ENCODE data around the gene PHLPP1. TPM values are rescaled to one million over a fixed set of nuclear protein-coding genes. Genes with fewer than 3 reads are reported as not detected.

The PHLPP1 gene
- total and polyA plus RNA-seq, 2 donors (not counting 1 experiment from before 2014, with no cell fraction given), result 3.6 to 5.0 TPM

DNA sequence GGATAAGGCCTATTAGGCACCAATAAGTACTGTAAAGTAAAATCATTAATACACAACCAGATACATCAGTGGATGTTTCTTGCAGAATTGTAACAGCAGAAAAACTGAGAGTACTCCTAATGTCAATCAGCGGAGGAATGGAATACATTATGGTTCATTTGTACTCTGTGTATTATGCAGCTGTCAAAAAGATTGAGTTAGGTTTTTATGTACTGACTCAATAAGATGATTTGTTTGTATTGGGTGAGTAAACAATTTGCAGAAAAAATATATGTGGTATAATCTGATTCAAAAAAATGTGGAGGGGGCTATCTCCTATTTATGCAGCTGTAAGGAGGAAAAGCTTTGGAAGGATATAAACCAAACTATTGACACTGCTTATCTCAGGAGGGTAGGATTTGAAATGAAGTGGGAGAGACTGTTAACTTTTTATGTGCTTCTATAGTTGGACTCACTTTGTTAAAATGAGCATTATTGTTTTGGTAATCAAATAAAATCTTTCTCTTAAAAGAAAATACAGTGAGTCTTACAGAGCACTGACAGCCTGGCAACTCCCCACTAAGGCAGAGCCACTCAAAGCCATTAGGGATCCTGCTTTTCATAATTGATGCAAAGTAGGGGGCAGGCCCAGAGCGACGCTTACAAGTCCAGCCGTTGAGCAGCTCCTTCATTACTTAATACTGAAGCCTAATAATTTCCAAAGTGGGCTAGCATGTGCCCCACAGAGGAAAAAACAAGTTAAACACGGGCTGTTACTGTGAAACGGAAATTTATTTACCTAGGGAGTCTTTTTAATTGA, 168.8 kb downstream of the PHLPP1 start:
- Histone ChIP-seq H3K79me2 (ENCODE audit: control insufficient read depth, insufficient read depth, low read length) (no peaks in the 10 kb centered on the region), H3K4me2 (ENCODE audit: extremely low read depth, insufficient read depth, low read length) (no peak overlapping the region), H3K27ac (ENCODE audit: insufficient read depth, low read length) (no peak overlapping the region), H3K9me3 (ENCODE audit: control insufficient read depth, insufficient read depth, low read depth, low read length) (no peaks in the 10 kb centered on the region), H3K9ac (ENCODE audit: insufficient read depth, low read length) (no peak overlapping the region), H3K27me3 (ENCODE audit: control insufficient read depth, insufficient read depth, low read length) (no peaks in the 10 kb centered on the region), H3K4me3 (replicated peaks in 1 of 4; ENCODE audit: control extremely low read depth in 1 of 4, insufficient read depth in 1 of 4, low read depth in 3 of 4, low read length in 4 of 4) (no peak overlapping the region), H3K36me3 (ENCODE audit: control insufficient read depth, insufficient read depth, low read length) (no peaks in the 10 kb centered on the region), H4K20me1 (ENCODE audit: control insufficient read depth, extremely low read depth, insufficient read depth, low read length) (no peaks in the 10 kb centered on the region), H2AFZ (ENCODE audit: low read length) (no peak overlapping the region), H3K4me1 (ENCODE audit: control insufficient read depth, extremely low read depth, insufficient read depth, low read length) (peaks cover 2% of the 10 kb centered on the region)
- TF ChIP-seq, protein P1, sequence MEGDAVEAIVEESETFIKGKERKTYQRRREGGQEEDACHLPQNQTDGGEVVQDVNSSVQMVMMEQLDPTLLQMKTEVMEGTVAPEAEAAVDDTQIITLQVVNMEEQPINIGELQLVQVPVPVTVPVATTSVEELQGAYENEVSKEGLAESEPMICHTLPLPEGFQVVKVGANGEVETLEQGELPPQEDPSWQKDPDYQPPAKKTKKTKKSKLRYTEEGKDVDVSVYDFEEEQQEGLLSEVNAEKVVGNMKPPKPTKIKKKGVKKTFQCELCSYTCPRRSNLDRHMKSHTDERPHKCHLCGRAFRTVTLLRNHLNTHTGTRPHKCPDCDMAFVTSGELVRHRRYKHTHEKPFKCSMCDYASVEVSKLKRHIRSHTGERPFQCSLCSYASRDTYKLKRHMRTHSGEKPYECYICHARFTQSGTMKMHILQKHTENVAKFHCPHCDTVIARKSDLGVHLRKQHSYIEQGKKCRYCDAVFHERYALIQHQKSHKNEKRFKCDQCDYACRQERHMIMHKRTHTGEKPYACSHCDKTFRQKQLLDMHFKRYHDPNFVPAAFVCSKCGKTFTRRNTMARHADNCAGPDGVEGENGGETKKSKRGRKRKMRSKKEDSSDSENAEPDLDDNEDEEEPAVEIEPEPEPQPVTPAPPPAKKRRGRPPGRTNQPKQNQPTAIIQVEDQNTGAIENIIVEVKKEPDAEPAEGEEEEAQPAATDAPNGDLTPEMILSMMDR (conservative IDR thresholded peaks at IDR 0.05 in 1 of 2, IDR thresholded peaks at IDR 0.05 in 1 of 2; ENCODE audit: low read depth in 1 of 2, low read length in 2 of 2), result no peak
- no peak for TF ChIP-seq EZH2 (IDR thresholded peaks at IDR 0.05; ENCODE audit: low read length, missing control alignments)
- no peak for DNase-seq (ENCODE audit: low read depth in 2 of 2)

DNA sequence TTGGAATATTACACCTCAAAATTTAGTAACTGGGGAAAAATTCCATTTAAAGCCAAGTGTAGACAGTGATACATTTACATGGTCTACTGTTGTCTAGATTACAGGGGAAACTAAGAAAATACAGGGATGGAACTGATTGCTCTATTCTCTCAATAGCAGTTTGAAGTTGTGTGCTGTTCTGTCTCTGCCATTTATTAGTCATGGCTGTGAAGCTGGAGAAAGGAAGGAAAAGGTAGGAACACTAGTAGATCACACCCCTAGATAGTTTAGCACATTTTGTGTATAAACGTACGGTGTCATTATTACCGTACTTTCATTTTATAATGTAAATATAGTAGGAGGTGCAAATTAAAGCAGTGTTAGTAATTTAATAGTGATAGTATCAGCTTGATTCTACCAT, 170.5 kb downstream of the PHLPP1 start:
- H3K36me3 ChIP-seq (ENCODE audit: control insufficient read depth, insufficient read depth, low read length), result no peaks in the 10 kb centered on the region
- peaks cover 2% of the 10 kb centered on the region for H3K4me1 ChIP-seq (ENCODE audit: control insufficient read depth, extremely low read depth, insufficient read depth, low read length)
- DNase-seq (ENCODE audit: low read depth in 2 of 2), result no peak
- H3K9me3 ChIP-seq (ENCODE audit: control insufficient read depth, insufficient read depth, low read depth, low read length), result no peaks in the 10 kb centered on the region
- H3K79me2 ChIP-seq (ENCODE audit: control insufficient read depth, insufficient read depth, low read length), result no peaks in the 10 kb centered on the region
- no peaks in the 10 kb centered on the region for H4K20me1 ChIP-seq (ENCODE audit: control insufficient read depth, extremely low read depth, insufficient read depth, low read length)
- no peaks in the 10 kb centered on the region for H3K27me3 ChIP-seq (ENCODE audit: control insufficient read depth, insufficient read depth, low read length)
- no peak overlapping the region for H3K4me2 ChIP-seq (ENCODE audit: extremely low read depth, insufficient read depth, low read length)
- H3K9ac ChIP-seq (ENCODE audit: insufficient read depth, low read length), result no peak overlapping the region
- no peak overlapping the region for H2AFZ ChIP-seq (ENCODE audit: low read length)
- no peak overlapping the region for H3K4me3 ChIP-seq (replicated peaks in 1 of 4; ENCODE audit: control extremely low read depth in 1 of 4, insufficient read depth in 1 of 4, low read depth in 3 of 4, low read length in 4 of 4)
- H3K27ac ChIP-seq (ENCODE audit: insufficient read depth, low read length), result no peak overlapping the region
- TF ChIP-seq, protein P1 (conservative IDR thresholded peaks at IDR 0.05 in 1 of 2, IDR thresholded peaks at IDR 0.05 in 1 of 2; ENCODE audit: low read depth in 1 of 2, low read length in 2 of 2), result no peak
- TF ChIP-seq EZH2 (IDR thresholded peaks at IDR 0.05; ENCODE audit: low read length, missing control alignments), result no peak

DNA sequence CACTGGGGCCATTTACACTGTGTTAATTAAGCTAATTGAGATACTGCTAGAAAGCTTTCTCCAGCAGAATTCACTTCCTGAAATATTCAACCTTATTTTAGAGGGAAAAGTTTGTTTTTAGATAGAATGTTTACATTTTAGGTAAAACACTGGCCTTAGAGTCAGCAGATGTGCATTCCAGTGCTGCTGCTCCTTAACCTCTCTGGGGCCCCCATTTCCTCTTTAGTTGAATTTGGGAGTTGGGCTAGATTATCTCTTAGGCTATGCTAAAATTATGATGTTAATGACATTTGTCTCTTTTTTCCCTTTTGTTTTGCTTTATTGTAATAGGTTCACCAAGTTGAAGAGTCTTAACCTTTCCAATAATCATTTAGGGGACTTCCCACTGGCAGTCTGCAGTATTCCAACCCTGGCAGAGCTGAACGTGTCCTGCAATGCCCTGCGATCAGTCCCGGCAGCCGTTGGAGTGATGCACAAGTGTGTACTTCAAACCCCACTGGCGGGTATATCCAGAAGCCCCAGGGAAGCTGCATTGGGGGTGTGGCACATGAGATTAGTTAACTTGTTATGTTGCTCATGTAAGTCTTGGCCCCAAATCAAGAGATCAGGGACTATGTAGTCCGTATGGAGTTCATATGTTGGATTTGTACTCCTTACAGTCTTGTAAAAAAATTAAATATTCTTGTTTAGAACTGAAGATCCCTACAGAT, 179.5 kb downstream of the PHLPP1 start:
- H3K9ac ChIP-seq (ENCODE audit: insufficient read depth, low read length), result no peak overlapping the region
- DNase-seq (ENCODE audit: low read depth in 2 of 2), result no peak
- H4K20me1 ChIP-seq (ENCODE audit: control insufficient read depth, extremely low read depth, insufficient read depth, low read length), result no peaks in the 10 kb centered on the region
- no peaks in the 10 kb centered on the region for H3K36me3 ChIP-seq (ENCODE audit: control insufficient read depth, insufficient read depth, low read length)
- H3K4me1 ChIP-seq (ENCODE audit: control insufficient read depth, extremely low read depth, insufficient read depth, low read length), result peaks cover 2% of the 10 kb centered on the region
- H3K4me2 ChIP-seq (ENCODE audit: extremely low read depth, insufficient read depth, low read length), result no peak overlapping the region
- H3K27ac ChIP-seq (ENCODE audit: insufficient read depth, low read length), result no peak overlapping the region
- no peaks in the 10 kb centered on the region for H3K9me3 ChIP-seq (ENCODE audit: control insufficient read depth, insufficient read depth, low read depth, low read length)
- no peak overlapping the region for H3K4me3 ChIP-seq (replicated peaks in 1 of 4; ENCODE audit: control extremely low read depth in 1 of 4, insufficient read depth in 1 of 4, low read depth in 3 of 4, low read length in 4 of 4)
- no peak for TF ChIP-seq EZH2 (IDR thresholded peaks at IDR 0.05; ENCODE audit: low read length, missing control alignments)
- TF ChIP-seq, protein P1 (conservative IDR thresholded peaks at IDR 0.05 in 1 of 2, IDR thresholded peaks at IDR 0.05 in 1 of 2; ENCODE audit: low read depth in 1 of 2, low read length in 2 of 2), result no peak
- no peaks in the 10 kb centered on the region for H3K79me2 ChIP-seq (ENCODE audit: control insufficient read depth, insufficient read depth, low read length)
- H3K27me3 ChIP-seq (ENCODE audit: control insufficient read depth, insufficient read depth, low read length), result no peaks in the 10 kb centered on the region
- H2AFZ ChIP-seq (ENCODE audit: low read length), result no peak overlapping the region
